ENCODE measurements around the gene ABCA7.

ABCA7 gene

DNA sequence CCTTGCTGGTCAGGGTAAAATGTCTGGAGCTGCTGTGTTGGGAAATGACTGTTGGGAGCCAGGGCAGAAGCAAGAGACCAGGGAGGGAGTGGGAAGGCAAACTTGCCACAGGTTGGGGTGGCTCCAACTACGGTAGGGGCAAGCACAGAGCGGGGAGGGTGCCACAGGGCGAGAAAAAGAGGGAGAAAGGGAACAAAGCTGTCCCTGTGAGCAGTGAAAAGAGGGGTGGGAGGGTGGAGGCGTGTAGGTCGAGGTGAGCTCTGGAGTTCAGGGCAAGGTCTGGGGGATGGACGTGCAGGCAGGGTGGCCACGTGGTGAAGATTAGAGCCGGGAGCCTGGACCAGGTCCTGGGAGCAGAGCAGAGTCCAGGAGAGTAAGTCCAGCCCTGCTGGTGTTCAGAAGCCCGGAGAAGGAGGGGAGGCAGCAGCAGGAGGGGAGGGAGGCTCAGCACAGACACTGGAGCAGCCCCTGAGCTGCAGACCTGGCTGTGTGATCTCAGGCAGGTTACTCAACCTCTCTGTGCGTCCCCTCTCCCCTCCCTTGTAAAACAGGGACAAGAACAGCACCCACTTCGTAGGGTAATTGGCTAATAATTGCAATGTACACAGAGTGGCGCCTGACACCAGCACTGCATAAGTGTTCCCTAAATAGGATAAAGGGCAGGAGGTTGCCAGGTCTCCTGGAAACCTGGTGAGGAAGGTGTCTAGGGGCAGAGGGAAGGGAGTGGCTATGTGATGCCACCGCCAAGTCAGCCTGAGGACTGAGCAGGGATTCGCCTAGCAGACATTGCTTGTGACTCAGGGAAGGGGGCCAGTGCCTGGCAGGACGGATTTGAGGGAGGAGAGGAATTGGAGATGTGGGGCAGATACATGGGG, 58.5 kb downstream of the ABCA7 start:
- intact Hi-C loops (cut with DNase I), result loop anchor here (10.0 kb wide), 1 partner anchor 54 kb away; the partner anchor contains the start of gene ABCA7
- no peak for DNase-seq

DNA sequence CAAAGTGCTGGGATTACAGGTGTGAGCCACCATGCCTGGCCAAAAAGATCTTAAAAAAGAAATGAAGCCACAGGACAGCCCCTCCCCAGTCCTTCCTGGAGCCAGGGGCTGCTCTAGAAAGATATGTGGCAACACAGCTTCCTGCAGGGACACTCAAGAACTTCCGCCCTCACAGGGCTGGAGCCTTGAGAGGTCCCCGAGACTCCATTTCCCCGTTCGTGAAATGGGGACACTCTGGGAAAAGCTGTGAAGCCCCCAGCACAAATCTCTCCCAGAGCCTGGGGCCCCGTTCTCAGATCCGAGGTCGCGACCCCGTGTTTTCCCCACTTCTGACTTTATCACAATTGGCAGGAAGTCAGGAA, 61.4 kb downstream of the ABCA7 start:
- intact Hi-C loops (cut with DNase I), result loop anchor here (5.0 kb wide), 1 partner anchor 71 kb away; the partner anchor contains the start of gene SBNO2
- no peak for DNase-seq

DNA sequence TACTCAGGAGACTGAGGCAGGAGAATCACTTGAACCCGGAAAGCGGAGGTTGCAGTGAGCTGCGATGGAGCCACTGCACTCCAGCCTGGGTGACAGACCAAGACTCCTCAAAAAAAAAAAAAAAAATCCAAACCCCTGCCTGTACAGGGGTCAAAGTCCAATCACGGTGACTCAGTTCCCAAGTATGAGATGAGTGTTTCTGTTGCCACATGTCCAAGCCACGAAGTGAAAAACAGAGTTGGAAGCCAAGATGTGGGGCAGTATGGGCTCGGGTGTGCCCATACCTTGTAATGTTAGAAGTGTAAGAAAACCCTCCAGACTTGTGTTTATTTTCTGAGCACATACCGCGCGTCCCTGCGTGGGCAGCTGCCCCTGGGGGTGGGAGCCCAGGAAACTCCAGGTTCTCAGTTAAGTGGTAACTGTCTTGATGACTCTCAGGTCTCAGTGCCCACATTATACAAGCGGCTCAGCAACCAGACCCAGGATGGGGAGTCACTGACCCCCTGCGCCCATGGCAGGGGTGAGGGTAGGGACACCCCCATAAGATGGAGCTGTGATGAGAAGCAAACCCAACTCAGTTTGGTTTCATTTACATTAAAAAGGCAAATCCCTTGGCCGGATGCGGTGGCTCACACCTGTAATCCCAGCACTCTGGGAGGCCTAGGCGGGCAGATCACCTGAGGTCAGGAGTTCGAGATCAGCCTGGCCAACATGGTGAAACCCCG, 62.7 kb downstream of the ABCA7 start:
- DNase-seq, result no peak
- intact Hi-C loops (cut with DNase I), result loop anchor here (5.0 kb wide), 1 partner anchor 70 kb away; the partner anchor contains the start of gene SBNO2

DNA sequence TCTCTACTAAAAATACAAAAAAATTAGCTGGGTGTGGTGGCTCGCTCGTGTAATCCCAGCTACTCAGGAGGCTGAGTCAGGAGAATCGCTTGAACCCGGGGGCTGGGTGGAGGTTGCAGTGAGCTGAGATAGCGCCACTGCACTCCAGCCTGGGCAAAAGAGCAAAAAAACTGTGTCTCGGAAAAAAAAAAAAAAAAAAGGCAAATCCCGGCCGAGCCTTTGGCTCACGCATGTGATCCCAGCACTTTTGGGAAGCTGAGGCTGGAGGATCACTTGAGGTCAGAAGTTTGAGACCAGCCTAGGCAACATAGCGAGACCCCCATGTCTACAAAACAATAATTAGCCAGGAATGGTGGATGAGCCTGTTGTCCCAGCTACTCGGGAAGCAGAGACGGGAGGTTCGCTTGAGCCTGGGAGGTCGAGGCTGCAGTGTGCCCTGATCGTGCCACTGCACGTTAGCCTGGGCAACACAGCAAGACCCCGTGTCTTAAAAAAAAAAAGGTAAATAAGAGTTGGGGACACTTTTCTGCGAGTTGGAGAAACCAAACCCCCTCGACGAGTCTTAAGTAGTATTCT, 63.3 kb downstream of the ABCA7 start:
- intact Hi-C loops (cut with DNase I), result loop anchor here (5.0 kb wide), 1 partner anchor 69 kb away; the partner anchor contains the start of gene SBNO2
- DNase-seq, result no peak

DNA sequence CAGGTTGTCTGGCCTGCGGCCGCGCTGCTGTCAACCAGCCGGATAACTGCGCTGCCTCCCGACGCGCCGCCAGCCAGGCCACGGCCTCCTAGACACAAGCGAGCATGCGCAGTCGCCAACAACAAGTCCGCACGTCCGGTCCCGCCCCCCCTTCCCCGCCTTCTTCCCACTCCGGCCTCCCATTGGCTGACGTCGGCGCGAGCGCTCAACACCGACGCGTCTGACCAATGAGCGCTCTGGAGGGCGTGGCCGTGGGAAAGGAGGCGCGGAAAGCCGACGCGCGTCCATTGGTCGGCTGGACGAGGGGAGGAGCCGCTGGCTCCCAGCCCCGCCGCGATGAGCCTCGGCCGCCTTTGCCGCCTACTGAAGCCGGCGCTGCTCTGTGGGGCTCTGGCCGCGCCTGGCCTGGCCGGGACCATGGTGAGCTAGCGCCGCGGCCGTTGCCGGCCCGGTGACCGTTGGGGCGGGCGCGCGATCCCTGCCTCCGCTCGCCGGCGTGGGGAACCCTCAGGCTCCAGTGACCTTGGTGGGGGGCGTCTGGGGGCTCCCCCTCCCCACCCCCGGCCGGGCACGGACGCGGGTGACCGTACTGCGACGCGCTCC, 63.9 kb downstream of the ABCA7 start, which contains the start of gene GPX4:
GPX4 (plus strand) TSS at position 287 of the 603 bp plus-strand sequence; CDS start at position 337, 50 bp downstream.
- DNase-seq, result peak; percentile 96 to 100 (median 99)
- intact Hi-C loops (cut with DNase I), result loop anchor here (5.0 kb wide), 1 partner anchor 68 kb away; the partner anchor contains the start of gene SBNO2

DNA sequence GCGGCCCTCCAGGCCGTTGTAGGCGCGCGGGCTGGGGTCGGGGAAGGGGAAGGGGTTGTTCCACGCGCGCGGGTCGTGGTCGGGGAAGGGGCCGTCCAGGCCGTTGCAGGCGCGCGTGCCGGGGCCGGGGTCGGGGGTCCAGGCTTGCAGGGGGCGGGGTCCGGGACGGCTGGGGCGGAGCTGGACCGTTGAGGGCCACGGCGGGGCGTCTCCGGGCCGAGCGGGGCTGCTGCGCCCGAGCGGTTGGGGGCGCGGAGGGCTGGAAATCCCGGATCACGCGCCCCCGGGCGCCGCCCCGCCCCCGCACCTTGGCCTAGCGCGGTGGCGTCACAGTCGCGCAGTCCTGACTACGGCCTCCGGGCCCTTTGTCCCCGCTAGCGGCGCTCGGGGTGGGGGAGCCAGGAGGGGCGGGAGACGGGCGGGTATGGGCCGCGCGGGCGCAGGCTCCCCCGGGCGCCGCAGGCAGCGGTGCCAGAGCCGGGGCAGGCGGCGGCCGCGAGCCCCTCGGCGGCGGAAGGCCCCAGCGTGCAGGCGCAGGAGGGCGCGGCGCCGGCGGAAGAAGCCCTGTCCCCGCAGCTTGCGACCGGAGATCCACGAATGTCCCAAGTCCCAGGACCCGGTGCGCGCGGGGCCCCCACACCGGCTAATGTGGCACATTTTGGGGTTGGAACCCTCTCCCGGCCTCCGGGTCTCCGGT, 64.6 kb downstream of the ABCA7 start:
- DNase-seq, result peak; percentile 55 to 96 (median 72)
- intact Hi-C loops (cut with DNase I), result loop anchor here (5.0 kb wide), 1 partner anchor 68 kb away; the partner anchor contains the start of gene SBNO2

DNA sequence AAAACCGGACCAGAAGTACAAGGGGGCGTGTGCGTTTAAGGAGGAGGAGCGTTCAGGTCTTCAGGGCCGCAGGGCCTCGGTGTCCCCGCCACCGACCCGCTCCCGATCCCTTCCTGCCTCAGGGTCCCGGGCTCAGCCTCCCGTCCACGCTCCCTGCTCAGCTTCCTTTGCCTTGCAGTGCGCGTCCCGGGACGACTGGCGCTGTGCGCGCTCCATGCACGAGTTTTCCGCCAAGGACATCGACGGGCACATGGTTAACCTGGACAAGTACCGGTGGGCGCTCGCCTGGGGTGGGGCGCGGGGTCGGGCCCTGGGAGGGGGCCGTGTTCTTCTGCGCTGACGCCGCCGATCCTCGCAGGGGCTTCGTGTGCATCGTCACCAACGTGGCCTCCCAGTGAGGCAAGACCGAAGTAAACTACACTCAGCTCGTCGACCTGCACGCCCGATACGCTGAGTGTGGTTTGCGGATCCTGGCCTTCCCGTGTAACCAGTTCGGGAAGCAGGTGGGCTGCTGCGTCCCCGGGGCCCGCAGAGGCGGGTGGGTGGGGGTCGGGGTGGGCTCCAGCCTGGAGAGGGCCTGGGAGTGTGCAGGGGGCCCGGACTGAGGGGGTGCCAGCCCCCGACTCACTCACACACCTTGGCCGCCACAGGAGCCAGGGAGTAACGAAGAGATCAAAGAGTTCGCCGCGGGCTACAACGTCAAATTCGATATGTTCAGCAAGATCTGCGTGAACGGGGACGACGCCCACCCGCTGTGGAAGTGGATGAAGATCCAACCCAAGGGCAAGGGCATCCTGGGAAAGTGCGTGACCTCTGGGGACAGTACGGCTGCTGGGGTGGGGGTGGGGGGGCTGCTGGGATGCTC, 65.3 kb downstream of the ABCA7 start:
- intact Hi-C loops (cut with DNase I), result no loop called here
- no peak for DNase-seq

- intact Hi-C loops (cut with DNase I), result no loop called here
- DNase-seq, result no peak
Observed at GRCh38 chr19:1105873-1106840, 66.2 kb downstream of the ABCA7 start.

DNA sequence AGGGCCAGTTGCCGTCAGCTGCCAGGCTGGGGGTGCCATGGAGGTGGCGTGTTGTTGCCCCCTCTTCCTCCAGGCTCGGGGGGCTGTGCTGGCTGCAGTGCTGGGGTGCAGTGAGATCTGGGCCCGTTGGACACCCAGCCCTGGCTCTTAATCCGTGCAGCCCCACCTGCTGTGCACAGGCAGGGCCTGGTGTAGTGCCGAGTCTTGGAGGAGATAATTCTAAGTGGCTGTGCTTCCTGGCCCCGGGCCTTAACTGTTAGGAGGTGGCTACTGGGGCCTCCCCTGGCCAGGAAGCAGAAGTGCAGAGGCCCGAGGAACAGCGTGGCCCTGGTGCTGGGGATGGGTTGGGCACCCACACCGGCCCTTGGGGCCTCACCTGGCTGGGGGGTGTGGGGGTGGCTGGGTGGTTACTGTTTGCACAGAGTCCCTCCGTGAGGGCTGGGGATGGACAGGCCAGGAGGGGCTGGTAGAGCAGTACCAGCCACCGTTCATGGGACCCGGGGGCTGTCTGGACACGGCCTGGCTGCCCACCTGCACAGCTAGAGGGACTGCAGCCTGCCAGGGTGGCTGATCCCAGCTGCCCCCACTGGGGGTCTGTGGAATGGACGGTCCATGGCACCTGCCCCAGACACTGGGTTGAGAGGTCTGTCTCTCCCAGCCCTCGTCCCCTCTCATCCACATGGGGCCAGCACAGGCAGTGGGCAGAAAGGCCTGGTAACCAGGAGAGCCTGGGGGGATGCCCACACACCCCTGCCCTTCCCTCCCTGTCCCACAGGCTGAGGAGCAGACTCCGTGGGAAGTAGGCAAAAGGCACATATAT, 67.1 kb downstream of the ABCA7 start:
- intact Hi-C loops (cut with DNase I), result no loop called here
- DNase-seq, result no peak

GRCh38 chr19:1107661-1108261, 67.9 kb downstream of the ABCA7 start:
- DNase-seq, result no peak
- intact Hi-C loops (cut with DNase I), result no loop called here

- DNase-seq, result no peak
- intact Hi-C loops (cut with DNase I), result no loop called here
Observed at GRCh38 chr19:1108291-1109031, 68.6 kb downstream of the ABCA7 start.

DNA sequence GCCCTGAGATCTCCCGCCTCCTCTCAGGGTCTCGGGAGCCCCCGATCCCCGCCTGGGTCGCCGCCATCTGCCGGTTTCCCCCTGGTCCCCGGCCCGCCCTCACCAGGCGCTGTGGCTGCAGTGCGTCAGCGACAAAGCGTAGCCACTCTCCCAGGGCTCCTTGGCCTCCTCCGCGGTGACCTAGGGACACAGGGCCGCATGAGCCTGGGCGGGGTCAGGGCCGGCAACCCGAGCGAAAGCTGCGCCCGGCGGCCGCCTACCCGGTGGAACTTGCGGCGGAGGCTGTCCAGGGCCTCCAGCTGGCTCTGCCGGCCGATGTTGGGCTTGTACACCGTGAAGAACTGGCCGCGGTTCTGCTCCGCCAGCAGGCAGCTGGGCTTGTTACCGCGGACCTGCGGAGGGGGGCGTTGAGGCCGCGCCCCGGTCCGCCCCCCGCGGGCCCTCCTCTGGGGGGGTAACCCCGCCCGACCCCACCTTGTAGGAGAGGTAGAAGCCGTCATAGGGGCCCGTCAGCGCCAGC, 69.2 kb downstream of the ABCA7 start:
- no peak for DNase-seq
- intact Hi-C loops (cut with DNase I), result no loop called here

DNA sequence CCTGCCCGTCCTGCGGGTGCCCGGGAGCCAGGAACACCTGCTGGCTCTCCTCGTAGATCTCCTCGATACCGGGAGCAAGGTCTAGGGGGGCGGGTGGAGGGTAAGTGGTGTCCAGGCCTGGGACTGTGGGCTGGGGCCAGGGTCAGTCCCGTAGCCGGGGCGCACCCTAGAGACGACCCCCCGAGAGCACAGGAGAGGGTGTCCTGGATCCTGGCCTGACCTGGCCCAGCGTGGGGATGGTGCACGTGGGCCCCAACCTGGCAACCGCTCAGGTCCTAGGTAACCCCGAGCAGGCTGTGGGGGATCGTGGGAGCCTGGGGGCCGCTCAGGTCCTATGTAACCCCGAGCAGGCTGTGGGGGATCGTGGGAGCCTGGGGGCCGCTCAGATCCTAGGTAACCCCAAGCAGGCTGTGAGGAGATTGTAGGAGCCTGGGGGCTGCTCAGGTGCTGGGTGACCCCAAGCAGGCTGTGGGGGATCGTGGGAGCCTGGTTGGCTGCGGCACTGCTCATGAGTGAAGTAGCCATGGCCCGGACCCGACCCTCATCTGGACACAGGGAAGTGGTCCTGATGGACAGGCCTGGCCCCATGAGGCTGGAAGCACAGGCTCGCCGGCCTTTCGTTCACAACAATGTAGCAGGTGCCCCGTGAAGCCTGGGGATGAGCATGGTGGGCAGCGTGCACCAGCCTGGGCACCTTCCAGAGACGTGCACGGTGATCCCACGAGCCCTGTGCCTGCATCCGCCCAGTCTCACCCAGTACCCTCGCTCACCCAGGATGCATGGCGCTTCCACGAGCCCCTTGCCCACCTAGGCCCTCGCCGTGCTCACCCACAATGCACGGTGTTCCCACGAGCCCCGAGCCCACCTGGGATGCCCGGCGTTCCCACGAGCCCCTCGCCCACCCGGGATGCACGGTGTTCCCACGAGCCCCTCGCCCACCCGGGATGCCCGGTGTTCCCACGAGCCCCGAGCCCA, 70.1 kb downstream of the ABCA7 start:
- DNase-seq, result no peak
- intact Hi-C loops (cut with DNase I), result loop anchor here (5.0 kb wide), 2 partner anchors 82 to 127 kb away; partner anchors contain the start of gene CBARP

Data from posterior cingulate gyrus (tissue), 11 donors.